Measurements from ENCODE around the gene CCDC80. TPM values are rescaled to one million over a fixed set of nuclear protein-coding genes. Genes with fewer than 3 reads are reported as not detected.
A peak's percentile ranks its signal among the peaks of the same experiment; 100 is the strongest.

CCDC80 gene
- total and polyA plus RNA-seq, 2 experiments from 2014 or later: 26.4 to 27.7 TPM

DNA sequence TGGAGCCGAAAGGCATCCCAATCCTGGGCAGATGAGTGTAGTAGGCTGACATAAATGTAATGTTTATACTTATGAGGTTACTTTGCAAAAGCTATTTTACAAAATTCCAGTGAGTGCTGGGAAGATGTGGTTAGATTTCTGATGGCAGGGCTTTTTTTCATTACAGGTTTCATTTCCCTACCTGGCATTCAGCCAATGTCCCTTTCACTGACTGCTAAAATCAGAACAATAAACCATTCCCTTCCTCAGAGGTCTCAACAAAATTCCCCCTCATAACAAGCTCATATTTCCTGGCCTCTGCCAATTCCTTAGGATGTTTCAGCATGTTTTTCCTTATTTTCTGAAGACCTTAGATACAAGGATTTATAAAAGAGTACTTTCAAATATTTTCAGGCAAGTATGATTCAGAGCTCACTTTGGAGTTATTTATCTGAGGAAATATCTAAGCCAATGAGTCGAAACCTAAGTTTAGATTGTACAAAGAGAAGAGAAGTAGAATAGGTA is 40.9 kb upstream of the CCDC80 start:
- peak in 1 of 2 donors; percentile 36 for DNase-seq (ENCODE audit: low read depth in 1 of 2, low spot score in 1 of 2)
- H3K4me1 ChIP-seq (ENCODE audit: low read depth): no peaks in the 10 kb centered on the region
- no peak overlapping the region for H3K27ac ChIP-seq
- H3K4me3 ChIP-seq: no peak overlapping the region
- no peaks in the 10 kb centered on the region for H3K27me3 ChIP-seq
- no peaks in the 10 kb centered on the region for H3K9me3 ChIP-seq (ENCODE audit: low read depth)
- TF ChIP-seq, protein P1, sequence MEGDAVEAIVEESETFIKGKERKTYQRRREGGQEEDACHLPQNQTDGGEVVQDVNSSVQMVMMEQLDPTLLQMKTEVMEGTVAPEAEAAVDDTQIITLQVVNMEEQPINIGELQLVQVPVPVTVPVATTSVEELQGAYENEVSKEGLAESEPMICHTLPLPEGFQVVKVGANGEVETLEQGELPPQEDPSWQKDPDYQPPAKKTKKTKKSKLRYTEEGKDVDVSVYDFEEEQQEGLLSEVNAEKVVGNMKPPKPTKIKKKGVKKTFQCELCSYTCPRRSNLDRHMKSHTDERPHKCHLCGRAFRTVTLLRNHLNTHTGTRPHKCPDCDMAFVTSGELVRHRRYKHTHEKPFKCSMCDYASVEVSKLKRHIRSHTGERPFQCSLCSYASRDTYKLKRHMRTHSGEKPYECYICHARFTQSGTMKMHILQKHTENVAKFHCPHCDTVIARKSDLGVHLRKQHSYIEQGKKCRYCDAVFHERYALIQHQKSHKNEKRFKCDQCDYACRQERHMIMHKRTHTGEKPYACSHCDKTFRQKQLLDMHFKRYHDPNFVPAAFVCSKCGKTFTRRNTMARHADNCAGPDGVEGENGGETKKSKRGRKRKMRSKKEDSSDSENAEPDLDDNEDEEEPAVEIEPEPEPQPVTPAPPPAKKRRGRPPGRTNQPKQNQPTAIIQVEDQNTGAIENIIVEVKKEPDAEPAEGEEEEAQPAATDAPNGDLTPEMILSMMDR (IDR thresholded peaks at IDR 0.05; ENCODE audit: low read depth, low read length): no peak
- no peaks in the 10 kb centered on the region for H3K36me3 ChIP-seq

DNA sequence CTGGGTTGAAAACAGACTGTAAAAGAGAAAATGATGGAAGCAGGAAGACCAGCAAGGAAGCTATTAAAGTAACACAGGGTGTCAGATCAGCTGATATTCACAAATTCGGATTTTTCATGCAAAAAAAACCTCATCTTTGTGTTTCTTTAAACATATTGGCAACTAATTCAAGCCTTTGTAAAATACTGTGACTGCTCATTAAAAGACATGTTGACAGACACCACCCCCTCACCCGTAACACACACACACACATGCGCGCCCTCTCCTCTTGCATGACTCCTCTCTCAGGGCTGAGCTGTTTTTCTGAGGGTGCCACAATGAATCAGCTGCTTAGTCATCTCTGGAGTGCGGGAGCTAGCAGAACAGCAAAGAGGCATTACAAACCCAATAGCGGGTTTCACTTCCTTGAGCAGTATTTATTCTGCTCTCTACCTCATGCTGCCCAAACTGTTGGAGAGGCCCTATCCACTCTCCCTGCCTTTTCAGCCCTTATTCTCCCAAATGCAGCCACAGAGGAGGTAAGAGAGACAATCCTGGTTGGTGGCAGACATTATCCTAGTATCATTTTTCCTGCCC is 35.8 kb upstream of the CCDC80 start:
- no peaks in the 10 kb centered on the region for H3K27me3 ChIP-seq
- no peak overlapping the region for H3K4me3 ChIP-seq
- no peak overlapping the region for H3K27ac ChIP-seq
- DNase-seq (ENCODE audit: low read depth in 1 of 2, low spot score in 1 of 2): peak; percentile 6 to 94
- TF ChIP-seq, protein P1 (IDR thresholded peaks at IDR 0.05; ENCODE audit: low read depth, low read length): no peak
- no peaks in the 10 kb centered on the region for H3K9me3 ChIP-seq (ENCODE audit: low read depth)
- no peaks in the 10 kb centered on the region for H3K36me3 ChIP-seq
- peaks cover 6% of the 10 kb centered on the region for H3K4me1 ChIP-seq (ENCODE audit: low read depth)

DNA sequence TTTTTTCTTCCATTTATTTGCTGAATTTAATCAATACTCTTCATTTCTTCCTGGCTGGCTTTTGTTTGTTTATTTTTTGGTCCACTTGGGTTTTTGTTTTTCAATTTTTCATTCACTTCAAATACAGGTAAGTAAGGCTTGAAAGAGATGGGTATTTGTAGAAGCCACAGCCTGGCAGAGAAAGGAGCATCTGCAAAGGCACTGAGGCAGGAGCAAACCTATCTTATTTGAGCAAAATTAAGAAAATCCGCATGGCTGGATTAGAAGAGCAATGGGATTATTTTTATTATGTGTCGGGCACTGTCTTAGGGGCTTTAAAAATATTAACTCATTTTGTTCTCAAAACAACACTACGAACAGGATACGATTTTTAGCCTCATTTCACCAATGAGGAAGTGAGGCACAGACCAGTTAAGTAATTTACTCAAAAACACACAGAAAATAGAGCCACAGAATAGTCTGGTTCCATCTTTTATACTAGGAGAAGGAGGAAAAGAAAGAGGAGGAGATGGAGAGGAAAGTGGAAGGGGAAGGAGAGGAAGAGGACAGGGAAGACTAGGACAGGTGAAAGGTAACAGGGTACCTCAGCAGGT is 35.1 kb upstream of the CCDC80 start:
- peaks cover 7% of the 10 kb centered on the region for H3K4me1 ChIP-seq (ENCODE audit: low read depth)
- no peak for DNase-seq (ENCODE audit: low read depth in 1 of 2, low spot score in 1 of 2)
- H3K27me3 ChIP-seq: no peaks in the 10 kb centered on the region
- no peak overlapping the region for H3K4me3 ChIP-seq
- no peak overlapping the region for H3K27ac ChIP-seq
- TF ChIP-seq, protein P1 (IDR thresholded peaks at IDR 0.05; ENCODE audit: low read depth, low read length): no peak
- no peaks in the 10 kb centered on the region for H3K9me3 ChIP-seq (ENCODE audit: low read depth)
- H3K36me3 ChIP-seq: no peaks in the 10 kb centered on the region

DNA sequence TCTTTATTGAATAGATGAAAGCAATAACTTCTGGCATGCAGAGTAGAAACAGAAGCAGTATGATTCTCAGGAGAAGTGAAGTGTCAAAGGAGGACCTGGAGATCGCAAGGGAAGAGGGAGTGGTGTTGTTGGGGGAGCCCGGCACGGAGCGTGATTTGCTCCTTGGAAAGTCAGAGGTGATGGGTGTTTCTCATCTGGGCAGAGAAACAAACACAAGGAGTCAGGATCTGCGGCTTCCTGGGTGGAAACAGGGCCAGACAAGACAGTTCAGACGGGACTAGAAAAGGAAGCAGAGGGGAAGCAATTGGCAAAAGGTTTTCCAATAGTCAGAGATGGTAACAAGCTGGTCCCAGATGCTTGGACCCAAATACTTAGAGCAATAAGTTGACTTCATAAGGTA is 34.4 kb upstream of the CCDC80 start:
- Histone ChIP-seq H3K27ac (no peak overlapping the region), H3K4me1 (ENCODE audit: low read depth) (peaks cover 7% of the 10 kb centered on the region), H3K27me3 (no peaks in the 10 kb centered on the region), H3K36me3 (no peaks in the 10 kb centered on the region), H3K4me3 (no peak overlapping the region), H3K9me3 (ENCODE audit: low read depth) (no peaks in the 10 kb centered on the region)
- DNase-seq (ENCODE audit: low read depth in 1 of 2, low spot score in 1 of 2): no peak
- TF ChIP-seq, protein P1 (IDR thresholded peaks at IDR 0.05; ENCODE audit: low read depth, low read length): no peak

DNA sequence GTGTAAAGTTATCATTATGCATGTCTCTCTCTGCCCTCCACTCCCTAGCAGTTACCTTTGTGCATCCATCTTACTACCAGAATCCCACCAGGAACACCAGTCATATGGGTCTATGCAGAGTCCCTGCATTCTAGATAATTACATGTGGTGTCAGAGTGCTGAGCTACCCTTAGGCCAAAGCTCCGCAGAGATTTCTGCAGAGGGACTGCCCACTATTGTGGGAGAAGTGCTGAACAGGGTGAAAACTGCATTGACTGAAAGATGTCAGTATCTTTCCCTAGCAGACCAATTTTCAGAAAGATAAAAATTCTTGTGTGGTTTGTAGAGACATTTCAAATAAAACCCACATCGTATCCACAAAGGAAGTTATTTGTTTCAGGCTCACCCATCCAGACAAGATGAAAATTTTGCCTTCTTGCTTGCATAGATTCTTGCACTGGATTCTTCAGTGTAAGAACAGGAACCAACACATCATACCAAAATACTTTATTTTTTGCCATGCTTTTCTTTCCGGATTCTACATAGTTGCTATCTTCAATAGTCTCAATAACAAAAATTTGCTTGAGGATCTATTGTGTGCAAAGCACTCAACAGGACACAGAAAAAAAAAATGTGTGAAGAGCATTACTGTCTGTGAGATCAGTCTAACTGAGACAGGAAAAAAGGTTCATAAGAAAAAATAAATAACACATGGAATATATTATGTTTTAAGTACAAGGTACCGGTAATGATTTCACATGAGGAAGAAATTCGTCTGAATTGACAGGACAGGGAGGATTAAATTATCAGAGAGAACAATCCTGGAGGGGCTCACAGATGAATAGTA is 32.0 kb upstream of the CCDC80 start:
- DNase-seq (ENCODE audit: low read depth in 1 of 2, low spot score in 1 of 2): no peak
- no peaks in the 10 kb centered on the region for H3K36me3 ChIP-seq
- no peak overlapping the region for H3K27ac ChIP-seq
- TF ChIP-seq, protein P1 (IDR thresholded peaks at IDR 0.05; ENCODE audit: low read depth, low read length): no peak
- H3K9me3 ChIP-seq (ENCODE audit: low read depth): no peaks in the 10 kb centered on the region
- no peaks in the 10 kb centered on the region for H3K27me3 ChIP-seq
- no peak overlapping the region for H3K4me3 ChIP-seq
- H3K4me1 ChIP-seq (ENCODE audit: low read depth): peaks cover 7% of the 10 kb centered on the region

Data from cardiac muscle cell (in vitro differentiated cells and primary cell).